C4-2B (cell line): ENCODE data around the gene MITF.

Experiments
- H3K27ac ChIP-seq: fragments of 450-650 bp; 2 replicates; pipeline ENCODE4 v1.5.1; 2017
- ZFX ChIP-seq: fragments of 450-650 bp; IDR thresholded peaks from 2 replicates; pipeline ENCODE4 v1.6.1; 2017
- TF ChIP-seq, protein P1 (sequence below): fragments of 450-650 bp; conservative IDR thresholded peaks from 2 replicates; pipeline ENCODE4 v1.5.1; 2017; ENCODE audit warnings: mild to moderate bottlenecking

MITF gene

DNA sequence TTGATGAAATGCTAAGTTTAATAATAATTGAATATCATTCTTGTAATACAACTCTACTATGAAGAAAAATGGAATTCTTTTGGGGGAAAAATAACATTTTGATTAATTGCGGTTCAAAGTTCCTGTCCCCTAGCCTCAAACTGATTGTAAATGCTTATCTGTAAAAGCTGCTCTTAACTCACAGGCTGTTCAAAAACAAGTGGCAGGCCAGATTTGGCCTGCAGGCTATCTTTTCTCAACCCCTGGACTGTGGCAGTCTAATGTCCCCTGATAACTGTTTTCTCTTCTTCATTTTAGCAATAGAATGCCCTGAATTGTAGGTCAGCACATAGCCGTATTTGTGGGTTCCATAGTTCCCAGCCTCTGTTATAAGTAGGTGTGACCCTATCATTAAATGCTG, 236.8 kb downstream of the MITF start:
- no peak overlapping the region for H3K27ac ChIP-seq
- no peak for TF ChIP-seq ZFX
- TF ChIP-seq, protein P1, sequence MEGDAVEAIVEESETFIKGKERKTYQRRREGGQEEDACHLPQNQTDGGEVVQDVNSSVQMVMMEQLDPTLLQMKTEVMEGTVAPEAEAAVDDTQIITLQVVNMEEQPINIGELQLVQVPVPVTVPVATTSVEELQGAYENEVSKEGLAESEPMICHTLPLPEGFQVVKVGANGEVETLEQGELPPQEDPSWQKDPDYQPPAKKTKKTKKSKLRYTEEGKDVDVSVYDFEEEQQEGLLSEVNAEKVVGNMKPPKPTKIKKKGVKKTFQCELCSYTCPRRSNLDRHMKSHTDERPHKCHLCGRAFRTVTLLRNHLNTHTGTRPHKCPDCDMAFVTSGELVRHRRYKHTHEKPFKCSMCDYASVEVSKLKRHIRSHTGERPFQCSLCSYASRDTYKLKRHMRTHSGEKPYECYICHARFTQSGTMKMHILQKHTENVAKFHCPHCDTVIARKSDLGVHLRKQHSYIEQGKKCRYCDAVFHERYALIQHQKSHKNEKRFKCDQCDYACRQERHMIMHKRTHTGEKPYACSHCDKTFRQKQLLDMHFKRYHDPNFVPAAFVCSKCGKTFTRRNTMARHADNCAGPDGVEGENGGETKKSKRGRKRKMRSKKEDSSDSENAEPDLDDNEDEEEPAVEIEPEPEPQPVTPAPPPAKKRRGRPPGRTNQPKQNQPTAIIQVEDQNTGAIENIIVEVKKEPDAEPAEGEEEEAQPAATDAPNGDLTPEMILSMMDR, result no peak

DNA sequence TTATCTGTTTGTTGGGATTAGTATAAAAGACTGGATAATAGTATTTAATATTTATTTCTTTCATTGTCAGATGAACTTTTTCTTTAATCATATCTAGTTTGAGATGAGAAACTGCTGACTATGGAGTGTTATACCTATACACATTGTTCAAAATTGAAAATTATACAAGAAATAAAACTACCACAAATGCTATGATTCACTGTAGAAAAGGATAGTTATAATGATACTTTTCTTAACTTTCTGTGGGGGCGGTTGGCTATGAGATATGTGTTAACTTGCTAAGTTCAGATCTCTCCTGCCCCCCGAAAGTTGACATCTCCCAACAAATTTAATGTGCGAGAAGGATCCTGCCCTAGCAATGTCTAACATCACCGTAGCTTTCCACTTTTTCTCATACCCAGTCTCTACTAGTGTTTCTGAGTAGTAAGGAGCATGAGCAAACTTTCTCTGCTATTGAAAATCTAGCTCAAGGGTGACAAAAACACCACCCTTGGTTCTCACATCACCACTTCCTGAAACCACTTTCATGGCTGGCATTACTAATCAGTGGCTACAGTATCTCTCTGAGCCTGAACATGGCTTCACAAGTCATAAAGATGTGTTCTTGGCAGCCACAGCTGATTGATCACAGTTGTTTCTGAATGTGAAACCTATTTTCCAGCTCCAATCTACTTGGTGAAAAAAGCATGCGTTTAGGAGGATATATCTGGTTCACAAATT, 244.4 kb downstream of the MITF start:
- no peak overlapping the region for H3K27ac ChIP-seq
- no peak for TF ChIP-seq ZFX
- TF ChIP-seq, protein P1, result no peak

GRCh38 chr3:69985266-69985665, 246.0 kb downstream of the MITF start:
- TF ChIP-seq, protein P1, result no peak
- TF ChIP-seq ZFX, result no peak
- no peak overlapping the region for H3K27ac ChIP-seq

DNA sequence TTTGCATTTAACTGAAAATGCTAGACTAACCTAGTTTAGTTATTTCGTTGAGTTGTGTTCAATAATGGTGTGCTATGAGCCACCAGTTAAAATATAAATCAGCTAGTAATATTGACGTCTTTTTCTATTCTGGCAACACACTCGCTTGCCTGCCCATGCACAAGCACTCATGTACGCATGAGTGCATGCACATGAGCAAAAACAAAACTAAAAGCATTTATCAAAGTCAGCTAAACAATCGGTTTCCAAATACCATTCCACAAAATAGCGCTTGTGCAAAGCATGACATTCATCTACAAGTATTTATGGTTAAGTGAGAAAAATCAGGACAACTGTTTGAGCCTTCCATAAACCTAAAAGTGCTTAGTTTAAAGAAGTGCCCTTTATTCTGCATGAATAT, 247.2 kb downstream of the MITF start:
- no peak overlapping the region for H3K27ac ChIP-seq
- TF ChIP-seq, protein P1, result no peak
- no peak for TF ChIP-seq ZFX

GRCh38 chr3:69987833-69988232, 248.6 kb downstream of the MITF start:
- H3K27ac ChIP-seq, result no peak overlapping the region
- no peak for TF ChIP-seq ZFX
- TF ChIP-seq, protein P1, result no peak

GRCh38 chr3:69993757-69994156, 254.5 kb downstream of the MITF start:
- H3K27ac ChIP-seq, result no peak overlapping the region
- TF ChIP-seq, protein P1, result no peak
- TF ChIP-seq ZFX, result no peak

DNA sequence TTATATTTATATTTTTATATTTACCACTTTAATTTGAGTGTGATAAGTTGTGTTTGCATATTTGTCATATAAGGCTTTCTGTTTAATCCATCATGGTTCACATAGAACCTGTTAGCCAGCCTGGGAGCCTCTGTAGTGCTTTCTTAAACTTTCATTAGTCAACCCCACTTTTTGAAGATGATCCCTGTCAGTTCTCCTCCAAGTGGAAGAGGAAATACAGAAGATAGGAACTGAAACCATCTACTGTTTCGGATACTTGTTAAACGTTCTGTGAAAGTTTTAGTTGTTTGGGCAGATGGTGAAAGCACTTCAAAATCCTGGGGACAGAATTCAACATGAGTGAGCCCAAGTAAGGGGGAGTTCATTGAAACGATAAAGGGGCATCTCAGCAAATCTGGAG, 255.7 kb downstream of the MITF start:
- no peak overlapping the region for H3K27ac ChIP-seq
- TF ChIP-seq, protein P1, result no peak
- TF ChIP-seq ZFX, result no peak
